Mucosa of rectum (tissue), 2 donors: Measurements from ENCODE around the gene CNOT1.
"Not testable (repeated sequence)": the region's sequence is repeated elsewhere in the genome, so short reads cannot be mapped to it uniquely, and the experiment has no call there.

ENCODE experiments used
- H3K27ac ChIP-seq, 2 donors: one replicate each; pipeline ENCODE4 v1.7.0; 2013; ENCODE audit warnings: inconsistent platforms in 2 of 2, low read depth in 2 of 2, low read length in 2 of 2
- H3K27me3 ChIP-seq, 2 donors: one replicate each; pipeline ENCODE4 v1.7.0; 2013; ENCODE audit warnings: low read length in 2 of 2; ENCODE audit not compliant: control insufficient read depth in 2 of 2, insufficient read depth in 2 of 2
- H3K36me3 ChIP-seq, 2 donors: one replicate each; pipeline ENCODE4 v1.7.0; 2013; ENCODE audit warnings: low read length in 2 of 2; ENCODE audit not compliant: control insufficient read depth in 2 of 2, insufficient read depth in 2 of 2
- H3K4me1 ChIP-seq, 2 donors: one replicate each; pipeline ENCODE4 v1.7.0; 2013; ENCODE audit warnings: low read length in 2 of 2, mild to moderate bottlenecking in 1 of 2; ENCODE audit not compliant: control insufficient read depth in 2 of 2, insufficient read depth in 2 of 2
- H3K4me3 ChIP-seq, 2 donors: one replicate each; pipeline ENCODE4 v1.7.0; 2013; ENCODE audit warnings: low read length in 2 of 2
- H3K9ac ChIP-seq, 2 donors: one replicate each; pipeline ENCODE4 v1.7.0; 2013; ENCODE audit warnings: low read length in 2 of 2, low read depth in 1 of 2, mild to moderate bottlenecking in 1 of 2
- H3K9me3 ChIP-seq, 2 donors: one replicate each; pipeline ENCODE4 v1.7.0; 2013; ENCODE audit warnings: low read length in 2 of 2; ENCODE audit not compliant: control insufficient read depth in 2 of 2
- donor health status: healthy.
- donor health status: Normal muscosa, but diverticular disease.

Gene CNOT1

GRCh38 chr16:58639230-58639629 lies 9.6 kb upstream of the CNOT1 start:
- Histone ChIP-seq H3K9me3 (no peaks in the 10 kb centered on the region), H3K27ac (no peak overlapping the region), H3K4me3 (no peak overlapping the region), H3K27me3 (no peaks in the 10 kb centered on the region), H3K4me1 (peaks cover 0 to 3% of the 10 kb centered on the region in 2 donors), H3K9ac (no peak overlapping the region), H3K36me3 (no peaks in the 10 kb centered on the region)

DNA sequence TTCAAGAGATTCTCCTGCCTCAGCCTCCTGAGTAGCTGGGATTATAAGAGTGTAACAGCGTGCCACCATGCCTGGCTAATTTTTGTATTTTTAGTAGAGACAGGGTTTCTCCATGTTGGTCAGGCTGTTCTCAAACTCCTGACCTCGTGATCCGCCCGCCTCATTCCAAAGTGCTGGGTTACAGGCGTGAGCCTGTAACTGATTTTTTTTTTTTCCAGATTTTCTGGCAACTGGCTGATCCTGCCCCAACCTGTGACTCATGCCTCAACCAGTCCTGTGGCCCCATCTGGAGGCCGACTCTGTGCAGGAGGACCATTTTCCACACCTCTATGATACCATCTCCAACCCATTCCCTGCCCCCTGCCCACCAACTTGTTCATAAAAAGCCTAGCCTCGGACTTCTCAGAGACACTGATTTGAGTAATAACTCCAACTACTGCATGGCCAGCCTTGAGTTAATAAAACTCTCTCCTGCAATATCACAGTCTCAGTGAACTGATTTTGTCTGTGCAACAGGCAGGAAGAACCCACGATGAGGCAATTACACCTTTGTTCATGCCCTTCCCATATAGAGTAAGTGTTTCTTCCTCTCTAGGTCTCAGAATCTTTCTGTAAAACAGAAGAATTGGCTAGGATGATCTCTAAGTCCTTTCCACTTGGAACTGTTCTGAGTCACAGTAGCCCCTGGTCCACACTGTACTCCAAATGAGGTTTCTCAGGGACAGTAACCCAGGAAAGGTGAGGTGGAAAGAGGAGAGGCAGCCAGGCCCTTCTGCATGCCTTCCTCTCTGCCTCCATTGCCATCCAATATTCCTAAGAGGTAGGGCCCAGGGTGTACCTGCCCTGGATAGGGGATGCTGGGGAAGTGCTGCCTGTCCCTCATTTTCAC lies 8.8 kb upstream of the CNOT1 start:
- H3K9ac ChIP-seq: no peak overlapping the region
- no peak overlapping the region for H3K4me3 ChIP-seq
- H3K4me1 ChIP-seq: peaks cover 0 to 5% of the 10 kb centered on the region in 2 donors
- H3K36me3 ChIP-seq: no peaks in the 10 kb centered on the region
- no peak overlapping the region for H3K27ac ChIP-seq
- H3K27me3 ChIP-seq: no peaks in the 10 kb centered on the region
- no peaks in the 10 kb centered on the region for H3K9me3 ChIP-seq

DNA sequence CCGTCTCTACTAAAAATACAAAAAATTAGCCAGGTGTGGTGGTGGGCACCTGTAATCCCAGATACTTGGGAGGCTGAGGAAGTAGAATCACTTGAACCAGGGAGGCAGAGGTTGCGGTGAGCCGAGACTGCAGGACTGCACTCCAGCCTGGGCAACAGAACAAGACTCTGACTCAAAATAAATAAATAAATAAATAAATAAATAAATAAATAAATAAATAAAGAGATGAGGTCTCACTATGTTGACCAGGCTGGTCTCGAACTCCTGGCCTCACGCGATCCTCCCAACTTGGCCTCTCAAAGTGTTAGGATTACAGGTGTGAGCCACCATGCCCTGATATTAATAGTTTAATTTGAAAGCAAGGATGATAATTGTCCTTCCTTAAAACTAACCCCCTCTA lies 7.4 kb upstream of the CNOT1 start:
- not testable (repeated sequence) for H3K4me1 ChIP-seq, H3K9me3 ChIP-seq, H3K4me3 ChIP-seq, H3K9ac ChIP-seq, H3K27ac ChIP-seq, H3K36me3 ChIP-seq, H3K27me3 ChIP-seq

GRCh38 chr16:58636466-58636865 lies 6.8 kb upstream of the CNOT1 start:
- Histone ChIP-seq H3K27me3 (no peaks in the 10 kb centered on the region), H3K36me3 (no peaks in the 10 kb centered on the region), H3K9ac (no peak overlapping the region), H3K27ac (no peak overlapping the region), H3K4me3 (no peak overlapping the region), H3K9me3 (no peaks in the 10 kb centered on the region), H3K4me1 (peaks cover 0 to 5% of the 10 kb centered on the region in 2 donors)

DNA sequence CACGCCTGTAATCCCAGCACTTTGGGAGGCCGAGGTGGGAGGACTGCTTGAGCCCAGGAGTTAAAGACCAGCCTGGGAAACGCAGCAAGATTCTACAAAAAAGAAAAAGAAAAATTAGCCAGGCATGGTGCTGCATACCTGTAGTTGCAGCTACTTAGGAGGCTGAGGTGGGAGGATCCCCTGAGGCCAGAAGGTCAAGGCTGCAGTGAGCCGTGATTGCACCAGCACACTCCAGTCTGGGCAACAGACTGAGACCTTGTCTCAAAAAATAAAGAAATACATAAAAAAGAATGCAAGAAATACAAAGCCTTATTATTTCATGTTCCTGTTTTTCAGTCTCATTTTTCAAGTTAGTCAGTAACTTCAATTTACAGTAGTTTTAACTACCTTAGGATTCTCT lies 5.9 kb upstream of the CNOT1 start:
- Histone ChIP-seq H3K9me3 (no peaks in the 10 kb centered on the region), H3K9ac (no peak overlapping the region), H3K27me3 (no peaks in the 10 kb centered on the region), H3K4me1 (peaks cover 0 to 5% of the 10 kb centered on the region in 2 donors), H3K36me3 (no peaks in the 10 kb centered on the region), H3K27ac (no peak overlapping the region), H3K4me3 (no peak overlapping the region)

DNA sequence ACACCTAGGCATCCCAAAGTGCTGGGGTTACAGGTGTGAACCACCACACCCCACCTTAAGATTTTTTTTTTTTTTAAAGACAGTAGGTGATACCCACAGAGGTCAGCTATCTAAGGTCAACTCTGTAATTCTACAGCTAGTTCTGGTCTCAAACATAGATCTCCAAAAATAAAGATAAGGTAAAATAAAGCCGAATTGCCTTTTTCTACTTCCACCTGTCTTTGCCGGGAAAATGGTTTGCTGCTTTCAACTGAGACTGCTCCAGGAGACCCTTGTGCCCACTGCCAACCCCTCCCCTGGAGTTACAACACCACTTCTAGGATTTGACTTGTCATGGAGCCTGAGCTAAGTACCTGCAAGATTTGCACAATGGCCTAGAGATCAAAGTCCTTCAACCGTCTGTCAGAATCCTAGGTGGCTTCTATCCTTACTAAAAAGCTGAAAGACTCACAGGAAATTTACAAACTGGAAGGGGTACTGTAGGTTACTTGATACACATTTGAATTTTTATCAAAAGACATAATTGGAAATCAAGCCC lies 4.7 kb upstream of the CNOT1 start:
- Histone ChIP-seq H3K9ac (no peak overlapping the region), H3K36me3 (no peaks in the 10 kb centered on the region), H3K9me3 (no peaks in the 10 kb centered on the region), H3K4me3 (no peak overlapping the region), H3K27ac (no peak overlapping the region), H3K4me1 (peaks cover 0 to 6% of the 10 kb centered on the region in 2 donors), H3K27me3 (no peaks in the 10 kb centered on the region)

DNA sequence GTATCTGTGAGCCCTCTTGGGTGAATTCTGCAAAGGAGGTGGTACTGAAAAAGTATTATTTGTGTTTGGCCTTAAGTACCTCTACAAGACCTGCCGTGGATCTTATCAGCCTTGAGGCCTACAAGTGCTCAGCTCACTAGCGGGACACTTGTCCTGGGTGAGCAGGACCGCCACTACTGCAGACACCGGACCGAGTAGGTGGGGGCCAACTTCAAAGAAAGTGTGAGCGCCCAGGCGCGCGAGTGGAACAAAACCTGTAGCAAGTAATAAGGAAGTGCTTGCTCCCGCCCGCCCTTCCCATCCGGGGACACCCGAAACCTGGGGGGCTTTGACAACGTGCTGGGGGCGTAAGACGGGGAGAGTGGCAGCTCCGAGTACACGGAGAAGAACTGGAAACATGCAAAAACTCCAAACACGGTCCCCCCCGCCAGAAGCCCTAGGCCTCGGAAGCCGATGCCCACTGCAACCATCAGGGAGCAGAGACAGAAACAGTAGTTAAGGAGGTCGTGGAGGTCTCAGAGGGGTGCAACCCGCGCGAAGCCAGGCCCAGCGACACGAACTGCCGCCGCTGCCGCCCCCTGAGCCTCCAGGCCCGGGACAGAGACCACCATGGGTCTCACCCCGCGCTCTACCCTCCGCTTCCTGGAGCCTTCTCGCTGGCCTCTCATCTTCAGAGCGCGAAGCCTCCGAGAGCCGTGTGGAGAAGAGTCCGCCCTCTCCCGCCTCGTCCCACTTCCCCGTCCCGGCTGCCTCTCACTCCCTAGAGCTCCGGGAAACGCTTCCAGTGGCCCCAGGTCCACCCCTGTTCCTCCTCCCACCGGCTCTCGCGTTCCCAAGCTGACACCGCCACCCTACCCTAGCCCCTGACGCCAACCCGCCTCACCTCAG lies 537 bp downstream of the CNOT1 start:
- Histone ChIP-seq H3K4me3 (peak overlapping the region; percentile 95 to 97), H3K27ac (peak overlapping the region; percentile 96 to 99), H3K4me1 (peaks cover 0 to 10% of the 10 kb centered on the region in 2 donors), H3K9ac (peak overlapping the region; percentile 96 to 100), H3K9me3 (no peaks in the 10 kb centered on the region), H3K27me3 (no peaks in the 10 kb centered on the region), H3K36me3 (peaks cover 5 to 8% of the 10 kb centered on the region in 2 donors)

GRCh38 chr16:58624209-58624608 lies 5.4 kb downstream of the CNOT1 start:
- Histone ChIP-seq H3K9me3 (no peaks in the 10 kb centered on the region), H3K27ac (no peak overlapping the region), H3K27me3 (no peaks in the 10 kb centered on the region), H3K9ac (no peak overlapping the region), H3K36me3 (peaks cover 12 to 32% of the 10 kb centered on the region in 2 donors), H3K4me1 (peaks cover 0 to 7% of the 10 kb centered on the region in 2 donors), H3K4me3 (no peak overlapping the region)

- H3K9ac ChIP-seq: no peak overlapping the region
- H3K9me3 ChIP-seq: no peaks in the 10 kb centered on the region
- H3K4me3 ChIP-seq: no peak overlapping the region
- peaks cover 25 to 50% of the 10 kb centered on the region in 2 donors for H3K36me3 ChIP-seq
- H3K27me3 ChIP-seq: no peaks in the 10 kb centered on the region
- H3K27ac ChIP-seq: no peak overlapping the region
- H3K4me1 ChIP-seq: no peaks in the 10 kb centered on the region
These were observed 9.2 kb downstream of the CNOT1 start for GRCh38 chr16:58620396-58620795.

GRCh38 chr16:58615280-58615679 lies 14.3 kb downstream of the CNOT1 start:
- Histone ChIP-seq H3K4me1 (no peaks in the 10 kb centered on the region), H3K36me3 (peaks cover 16 to 25% of the 10 kb centered on the region in 2 donors)

More at GRCh38 chr16:58615280-58615679, 14.3 kb downstream of the CNOT1 start:
- Histone ChIP-seq H3K4me3 (no peak overlapping the region), H3K9me3 (no peaks in the 10 kb centered on the region), H3K27me3 (no peaks in the 10 kb centered on the region), H3K27ac (no peak overlapping the region), H3K9ac (no peak overlapping the region)
